Measurements from ENCODE around the gene SLX4IP.

The SLX4IP gene

GRCh38 chr20:10423735-10424134 lies 11.4 kb upstream of the SLX4IP start:
- no peak overlapping the region for H3K27ac ChIP-seq (replicated peaks)
- DNase-seq (ENCODE audit: low read depth in 1 of 2, low spot score in 1 of 2) = no peak
- H3K4me3 ChIP-seq (replicated peaks; ENCODE audit: insufficient read depth, low read length) = no peak overlapping the region
- TF ChIP-seq POLR2AphosphoS5 (IDR thresholded peaks at IDR 0.05; ENCODE audit: low read depth) (no peak), GABPA (IDR thresholded peaks at IDR 0.05; ENCODE audit: low read depth) (no peak), SPI1 (IDR thresholded peaks at IDR 0.05; ENCODE audit: borderline replicate concordance, low read depth) (peak; percentile 10; the same call in 1 of the 2 replicates), CTCF (IDR thresholded peaks at IDR 0.05; ENCODE audit: insufficient read depth, low read length) (no peak)
- no peaks in the 10 kb centered on the region for H3K27me3 ChIP-seq (ENCODE audit: insufficient read depth, poor library complexity, severe bottlenecking)

- TF ChIP-seq REST (IDR thresholded peaks at IDR 0.05; ENCODE audit: insufficient replicate concordance, low read depth) (no peak), CTCF (IDR thresholded peaks at IDR 0.05; ENCODE audit: insufficient read depth, low read length) (peak; percentile 66)
- H3K27me3 ChIP-seq (ENCODE audit: insufficient read depth, poor library complexity, severe bottlenecking) = no peaks in the 10 kb centered on the region
- no peak overlapping the region for H3K4me3 ChIP-seq (replicated peaks; ENCODE audit: insufficient read depth, low read length)
- DNase-seq (ENCODE audit: low read depth in 1 of 2, low spot score in 1 of 2) = peak in 1 of 2 experiments; percentile 18
- no peak overlapping the region for H3K27ac ChIP-seq (replicated peaks)
Observed at GRCh38 chr20:10427060-10427692, 7.9 kb upstream of the SLX4IP start.

GRCh38 chr20:10428008-10428407 lies 7.1 kb upstream of the SLX4IP start:
- TF ChIP-seq CTCF (IDR thresholded peaks at IDR 0.05; ENCODE audit: insufficient read depth, low read length) (no peak), POLR2AphosphoS5 (IDR thresholded peaks at IDR 0.05; ENCODE audit: low read depth) (no peak), SPI1 (IDR thresholded peaks at IDR 0.05; ENCODE audit: borderline replicate concordance, low read depth) (no peak), REST (IDR thresholded peaks at IDR 0.05; ENCODE audit: insufficient replicate concordance, low read depth) (no peak), GABPA (IDR thresholded peaks at IDR 0.05; ENCODE audit: low read depth) (no peak)
- Histone ChIP-seq H3K27ac (replicated peaks) (no peak overlapping the region), H3K27me3 (ENCODE audit: insufficient read depth, poor library complexity, severe bottlenecking) (no peaks in the 10 kb centered on the region), H3K4me3 (replicated peaks; ENCODE audit: insufficient read depth, low read length) (no peak overlapping the region)
- no peak for DNase-seq (ENCODE audit: low read depth in 1 of 2, low spot score in 1 of 2)

GRCh38 chr20:10429443-10429981 lies 5.6 kb upstream of the SLX4IP start:
- DNase-seq (ENCODE audit: low read depth in 1 of 2, low spot score in 1 of 2) = no peak
- H3K4me3 ChIP-seq (replicated peaks; ENCODE audit: insufficient read depth, low read length) = no peak overlapping the region
- no peak for TF ChIP-seq CTCF (IDR thresholded peaks at IDR 0.05; ENCODE audit: insufficient read depth, low read length)
- no peak for TF ChIP-seq REST (IDR thresholded peaks at IDR 0.05; ENCODE audit: insufficient replicate concordance, low read depth)
- no peak for TF ChIP-seq SPI1 (IDR thresholded peaks at IDR 0.05; ENCODE audit: borderline replicate concordance, low read depth)
- TF ChIP-seq POLR2AphosphoS5 (IDR thresholded peaks at IDR 0.05; ENCODE audit: low read depth) = no peak
- no peak for TF ChIP-seq GABPA (IDR thresholded peaks at IDR 0.05; ENCODE audit: low read depth)
- no peaks in the 10 kb centered on the region for H3K27me3 ChIP-seq (ENCODE audit: insufficient read depth, poor library complexity, severe bottlenecking)
- H3K27ac ChIP-seq (replicated peaks) = no peak overlapping the region
